H1 (cell line): ENCODE measurements around the gene ENDOG.

Experiments used
- EGR1 ChIP-seq: IDR thresholded peaks from 2 replicates; pipeline ENCODE4 v1.6.1; 2011; ENCODE audit warnings: low read depth, low read length, borderline replicate concordance
- EP300 ChIP-seq, 2 experiments: IDR thresholded peaks; 1 replicate in 1 of 2; 2 replicates in 1 of 2; pipeline ENCODE4 v1.6.1; 2011 to 2012; ENCODE audit warnings: low read depth in 2 of 2, low read length in 2 of 2, mild to moderate bottlenecking in 2 of 2, borderline replicate concordance in 1 of 2, inconsistent platforms in 1 of 2, moderate library complexity in 1 of 2
- EZH2 ChIP-seq: fragments of 200-600 bp; sonication (generic); IDR thresholded peaks from 2 replicates; pipeline ENCODE4 v1.7.1; 2012; ENCODE audit warnings: low read depth, mild to moderate bottlenecking, moderate library complexity, low read length, inconsistent platforms; ENCODE audit not compliant: severe bottlenecking
- KDM1A ChIP-seq: fragments of 200-600, 300-600 bp; sonication (generic); IDR thresholded peaks from 2 replicates; pipeline ENCODE4 v1.7.1; 2016; ENCODE audit warnings: mild to moderate bottlenecking, low read length, borderline replicate concordance
- NRF1 ChIP-seq: IDR thresholded peaks from 2 replicates; pipeline ENCODE4 v1.6.1; 2011; ENCODE audit warnings: mild to moderate bottlenecking, low read depth, low read length, improper control_type of control experiment
- RAD21 ChIP-seq, 2 experiments: IDR thresholded peaks in 1 of 2; conservative IDR thresholded peaks in 1 of 2; 2 replicates each; pipeline ENCODE4 v1.6.1; 2011; ENCODE audit warnings: low read depth in 2 of 2, low read length in 2 of 2, improper control_type of control experiment in 1 of 2, inconsistent platforms in 1 of 2, mild to moderate bottlenecking in 1 of 2, moderate library complexity in 1 of 2
- SP1 ChIP-seq: IDR thresholded peaks from 2 replicates; pipeline ENCODE4 v1.6.1; 2011; ENCODE audit warnings: low read depth, low read length
- YY1 ChIP-seq: IDR thresholded peaks from 2 replicates; pipeline ENCODE4 v1.6.1; 2011; ENCODE audit warnings: low read depth, mild to moderate bottlenecking, low read length
- TF ChIP-seq, protein P1 (sequence below): IDR thresholded peaks from 2 replicates; pipeline ENCODE4 v1.6.1; 2011; ENCODE audit warnings: low read depth, mild to moderate bottlenecking, low read length; ENCODE audit not compliant: insufficient read depth
- TF ChIP-seq, protein P2 (sequence below), 3 experiments: IDR thresholded peaks; 1 replicate in 2 of 3; 2 replicates in 1 of 3; pipeline versions ENCODE4 v1.5.1 to v1.6.1; 2011; ENCODE audit warnings: low read length in 3 of 3, mild to moderate bottlenecking in 3 of 3, inconsistent platforms in 2 of 3, low read depth in 1 of 3, moderate library complexity in 1 of 3; ENCODE audit not compliant: insufficient read depth in 1 of 3; ENCODE audit errors: control extremely low read depth in 1 of 3
- TF ChIP-seq, protein P3 (sequence below): IDR thresholded peaks from 2 replicates; pipeline ENCODE4 v1.6.1; 2012; ENCODE audit warnings: low read length, inconsistent platforms

DNA sequence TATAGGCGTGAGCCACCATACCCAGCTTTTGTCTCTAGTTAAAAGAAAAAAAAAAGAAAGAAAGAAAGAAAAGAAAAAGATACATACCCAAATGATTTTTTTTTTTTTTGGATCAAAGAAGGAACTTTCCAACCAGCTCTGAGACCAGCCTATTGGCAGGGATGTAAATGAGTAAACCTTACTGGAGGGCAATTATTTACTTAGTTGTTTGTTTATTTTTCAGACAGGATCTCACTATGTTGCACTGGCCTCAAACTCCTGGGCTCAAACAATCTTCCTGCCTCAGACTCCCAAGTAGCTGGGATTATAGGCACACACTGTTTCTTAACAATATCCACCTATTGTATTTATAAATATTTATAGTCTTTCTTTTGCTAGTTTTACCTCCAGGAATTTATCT is 22.2 kb downstream of the ENDOG start:
- no peak for TF ChIP-seq YY1
- TF ChIP-seq, protein P1, sequence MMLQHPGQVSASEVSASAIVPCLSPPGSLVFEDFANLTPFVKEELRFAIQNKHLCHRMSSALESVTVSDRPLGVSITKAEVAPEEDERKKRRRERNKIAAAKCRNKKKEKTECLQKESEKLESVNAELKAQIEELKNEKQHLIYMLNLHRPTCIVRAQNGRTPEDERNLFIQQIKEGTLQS: no peak
- TF ChIP-seq EP300 (IDR thresholded peaks at IDR 0.05; ENCODE audit: borderline replicate concordance in 1 of 2, low read depth in 2 of 2, low read length in 2 of 2): no peak
- no peak for TF ChIP-seq EGR1
- TF ChIP-seq, protein P2, sequence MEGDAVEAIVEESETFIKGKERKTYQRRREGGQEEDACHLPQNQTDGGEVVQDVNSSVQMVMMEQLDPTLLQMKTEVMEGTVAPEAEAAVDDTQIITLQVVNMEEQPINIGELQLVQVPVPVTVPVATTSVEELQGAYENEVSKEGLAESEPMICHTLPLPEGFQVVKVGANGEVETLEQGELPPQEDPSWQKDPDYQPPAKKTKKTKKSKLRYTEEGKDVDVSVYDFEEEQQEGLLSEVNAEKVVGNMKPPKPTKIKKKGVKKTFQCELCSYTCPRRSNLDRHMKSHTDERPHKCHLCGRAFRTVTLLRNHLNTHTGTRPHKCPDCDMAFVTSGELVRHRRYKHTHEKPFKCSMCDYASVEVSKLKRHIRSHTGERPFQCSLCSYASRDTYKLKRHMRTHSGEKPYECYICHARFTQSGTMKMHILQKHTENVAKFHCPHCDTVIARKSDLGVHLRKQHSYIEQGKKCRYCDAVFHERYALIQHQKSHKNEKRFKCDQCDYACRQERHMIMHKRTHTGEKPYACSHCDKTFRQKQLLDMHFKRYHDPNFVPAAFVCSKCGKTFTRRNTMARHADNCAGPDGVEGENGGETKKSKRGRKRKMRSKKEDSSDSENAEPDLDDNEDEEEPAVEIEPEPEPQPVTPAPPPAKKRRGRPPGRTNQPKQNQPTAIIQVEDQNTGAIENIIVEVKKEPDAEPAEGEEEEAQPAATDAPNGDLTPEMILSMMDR (IDR thresholded peaks at IDR 0.05; ENCODE audit: control extremely low read depth in 1 of 3, insufficient read depth in 1 of 3, low read depth in 1 of 3, low read length in 3 of 3): no peak
- no peak for TF ChIP-seq KDM1A
- TF ChIP-seq EZH2: no peak
- no peak for TF ChIP-seq SP1
- no peak for TF ChIP-seq NRF1
- TF ChIP-seq RAD21 (IDR thresholded peaks at IDR 0.05 in 1 of 2, conservative IDR thresholded peaks at IDR 0.05 in 1 of 2; ENCODE audit: low read depth in 2 of 2, low read length in 2 of 2): no peak
- TF ChIP-seq, protein P3, sequence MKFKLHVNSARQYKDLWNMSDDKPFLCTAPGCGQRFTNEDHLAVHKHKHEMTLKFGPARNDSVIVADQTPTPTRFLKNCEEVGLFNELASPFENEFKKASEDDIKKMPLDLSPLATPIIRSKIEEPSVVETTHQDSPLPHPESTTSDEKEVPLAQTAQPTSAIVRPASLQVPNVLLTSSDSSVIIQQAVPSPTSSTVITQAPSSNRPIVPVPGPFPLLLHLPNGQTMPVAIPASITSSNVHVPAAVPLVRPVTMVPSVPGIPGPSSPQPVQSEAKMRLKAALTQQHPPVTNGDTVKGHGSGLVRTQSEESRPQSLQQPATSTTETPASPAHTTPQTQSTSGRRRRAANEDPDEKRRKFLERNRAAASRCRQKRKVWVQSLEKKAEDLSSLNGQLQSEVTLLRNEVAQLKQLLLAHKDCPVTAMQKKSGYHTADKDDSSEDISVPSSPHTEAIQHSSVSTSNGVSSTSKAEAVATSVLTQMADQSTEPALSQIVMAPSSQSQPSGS: no peak
